CD4-positive, alpha-beta T cell treated with Interleukin-6 at 100 ng/mL for 8 hours (primary cell): ENCODE measurements around the gene TMCO2.
"Not testable (repeated sequence)": the region's sequence is repeated elsewhere in the genome, so short reads cannot be mapped to it uniquely, and the experiment has no call there.

Experiments
- DNase-seq: peaks from one replicate; pipeline ENCODE4 v3.0.0-alpha.2; 2020; ENCODE audit warnings: mixed read lengths, low spot score

Gene TMCO2

DNA sequence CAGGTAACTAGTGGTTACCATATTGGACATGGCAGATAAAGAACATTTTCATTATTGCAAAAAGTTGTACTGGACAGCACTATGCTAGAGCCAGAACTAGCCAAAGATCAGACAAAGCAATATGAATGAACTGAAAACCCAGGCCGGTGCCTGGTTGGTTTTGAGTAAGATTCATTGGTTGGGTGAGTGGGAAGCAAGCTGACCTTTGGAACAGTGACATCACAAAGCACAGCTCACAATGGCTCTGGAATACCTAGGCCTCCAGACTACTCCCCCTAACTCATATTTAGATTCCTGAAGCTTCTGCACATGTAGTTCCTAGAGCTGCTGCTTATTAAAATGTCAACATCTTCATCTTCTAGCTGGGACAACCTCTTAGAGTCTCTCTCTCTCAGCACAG, at the start of gene TMCO2:
Gene TMCO2 (plus strand): TSS at position 283 of the 400 bp plus-strand sequence. CDS start 57 bp downstream, at position 340.
- DNase-seq, result no peak

- DNase-seq, result no peak
Measured at GRCh38 chr1:40199126-40199525, 48.6 kb upstream of the TMCO2 start.

DNA sequence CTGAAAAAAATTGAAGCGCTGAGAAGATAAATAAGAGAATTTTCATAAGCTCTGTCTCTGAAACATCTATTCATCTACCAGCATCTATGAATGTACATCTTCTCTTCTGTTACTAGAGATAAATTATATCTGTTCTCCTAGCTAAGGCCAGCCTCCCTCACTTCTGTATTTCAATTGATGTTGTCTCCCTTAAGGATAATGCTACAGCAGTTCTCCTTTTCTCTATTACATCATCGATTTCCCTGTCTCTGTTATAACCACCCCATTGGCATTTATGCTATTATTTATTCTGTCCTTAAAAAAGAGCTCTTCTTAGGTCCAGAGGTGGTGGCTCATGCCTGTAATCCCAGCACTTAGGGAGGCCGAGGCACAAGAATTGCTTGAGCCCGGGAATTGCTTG, 42.9 kb upstream of the TMCO2 start:
- no peak for DNase-seq

DNA sequence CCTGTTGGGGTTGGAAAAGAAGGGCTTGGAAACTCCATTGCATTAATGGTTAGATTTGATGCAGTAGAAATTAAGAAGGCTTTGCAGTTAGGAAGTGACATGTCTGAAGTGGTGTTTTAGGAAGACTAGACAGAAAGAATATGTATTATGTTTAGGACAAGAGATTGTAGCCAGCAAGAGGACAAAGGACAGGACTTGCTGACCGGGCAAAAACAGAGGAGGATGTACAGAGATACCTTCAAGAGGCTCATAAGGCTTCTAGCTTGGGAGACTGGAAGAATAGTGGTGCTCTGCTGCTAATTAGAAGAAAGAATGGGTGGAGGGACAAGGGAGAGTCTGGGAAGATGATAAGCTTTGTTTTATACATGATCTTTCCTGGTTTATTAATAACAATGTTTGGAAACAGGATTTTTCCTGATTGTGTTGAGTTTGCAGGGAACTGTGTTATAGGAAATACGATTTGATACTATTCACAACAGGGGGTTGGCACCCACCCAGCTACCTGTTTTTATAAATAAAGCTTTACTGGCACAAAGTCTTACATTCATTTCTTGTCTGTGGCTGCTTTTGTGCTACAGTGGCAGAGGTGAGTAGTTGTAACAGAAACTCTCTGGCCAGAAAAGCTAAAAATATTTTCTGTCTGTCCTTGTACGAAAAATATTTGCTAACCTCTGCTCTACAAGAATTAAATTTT, 37.1 kb upstream of the TMCO2 start:
- DNase-seq, result no peak

GRCh38 chr1:40218333-40218732, 29.4 kb upstream of the TMCO2 start:
- DNase-seq, result no peak

DNA sequence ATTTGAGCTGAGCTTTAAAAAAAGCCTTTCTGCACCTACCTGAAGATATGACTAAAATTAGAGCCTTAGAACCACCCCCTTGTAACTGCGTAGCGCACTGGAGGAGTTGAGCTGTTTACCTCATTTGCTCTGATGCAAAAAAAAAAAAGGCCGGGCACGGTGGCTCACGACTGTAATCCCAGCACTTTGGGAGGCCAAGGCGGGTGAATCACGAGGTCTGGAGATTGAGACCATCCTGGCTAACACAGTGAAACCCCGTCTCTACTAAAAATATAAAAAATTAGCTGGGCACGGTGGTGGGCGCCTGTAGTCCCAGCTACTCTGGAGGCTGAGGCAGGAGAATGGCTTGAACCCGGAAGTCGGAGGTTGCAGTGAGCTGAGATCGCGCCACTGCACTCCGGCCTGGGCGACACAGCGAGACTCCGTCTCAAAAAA, 26.2 kb upstream of the TMCO2 start:
- not testable (repeated sequence) for DNase-seq

DNA sequence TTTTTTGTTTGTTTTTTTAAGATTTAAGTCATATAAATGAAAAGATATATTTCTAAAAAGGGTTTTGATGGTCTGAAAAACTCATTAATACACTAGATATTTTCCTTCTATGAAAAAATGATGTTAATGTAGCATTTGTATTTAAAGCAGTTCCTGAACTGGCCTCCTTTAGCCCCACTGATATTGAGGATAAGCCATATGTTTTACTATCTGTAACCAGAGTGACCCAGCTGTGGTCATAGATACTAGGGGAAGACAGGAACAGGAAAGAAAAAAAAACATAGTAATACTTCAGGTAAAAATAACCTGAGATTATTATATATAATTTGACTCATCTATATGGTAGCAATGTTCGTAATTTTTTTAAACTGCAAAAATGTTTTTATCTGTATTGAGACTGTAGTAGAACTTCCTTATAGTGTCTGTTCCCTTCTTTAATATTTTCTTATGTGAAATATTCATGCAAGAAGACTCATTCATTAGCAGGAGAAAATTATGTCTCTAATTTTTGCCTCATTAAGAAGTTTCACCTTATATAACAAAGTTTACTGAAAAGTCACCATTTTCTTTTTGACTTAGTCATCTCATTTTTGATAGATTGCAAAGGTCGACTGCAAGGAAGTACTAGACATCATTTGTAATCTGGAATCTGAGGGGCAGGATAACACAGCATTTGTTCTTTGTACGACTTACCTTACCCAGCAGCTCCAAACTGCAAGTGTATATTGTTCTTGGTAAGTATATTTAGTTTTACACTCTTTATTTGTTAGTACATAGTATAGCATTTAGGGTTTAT, 25.6 kb upstream of the TMCO2 start:
- DNase-seq, result no peak

GRCh38 chr1:40224040-40224439, 23.7 kb upstream of the TMCO2 start:
- no peak for DNase-seq

DNA sequence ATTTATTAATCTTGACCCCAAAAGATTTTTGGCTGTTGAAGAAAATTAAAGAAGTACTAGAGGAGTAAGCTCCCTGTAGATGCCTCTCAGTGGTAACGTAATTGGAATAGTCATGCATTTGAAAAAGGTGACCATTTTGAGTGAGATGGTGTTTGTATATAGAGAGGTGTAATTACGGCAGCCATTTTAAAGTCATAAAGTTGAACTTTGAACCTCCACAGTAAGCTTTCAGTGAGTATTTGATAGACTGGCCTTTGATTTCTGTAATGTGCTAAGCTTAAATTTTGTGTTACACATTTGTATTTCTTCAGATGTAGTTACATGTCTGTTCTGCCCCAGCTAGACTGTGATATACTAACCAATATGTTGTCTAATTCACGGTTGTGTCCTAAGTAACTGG, 21.5 kb upstream of the TMCO2 start:
- no peak for DNase-seq

GRCh38 chr1:40232444-40232843, 15.3 kb upstream of the TMCO2 start:
- peak; percentile 46 for DNase-seq

- DNase-seq, result no peak
Measured at GRCh38 chr1:40239626-40240025, 8.1 kb upstream of the TMCO2 start.

- no peak for DNase-seq
Measured at GRCh38 chr1:40240390-40240789, 7.3 kb upstream of the TMCO2 start.

DNA sequence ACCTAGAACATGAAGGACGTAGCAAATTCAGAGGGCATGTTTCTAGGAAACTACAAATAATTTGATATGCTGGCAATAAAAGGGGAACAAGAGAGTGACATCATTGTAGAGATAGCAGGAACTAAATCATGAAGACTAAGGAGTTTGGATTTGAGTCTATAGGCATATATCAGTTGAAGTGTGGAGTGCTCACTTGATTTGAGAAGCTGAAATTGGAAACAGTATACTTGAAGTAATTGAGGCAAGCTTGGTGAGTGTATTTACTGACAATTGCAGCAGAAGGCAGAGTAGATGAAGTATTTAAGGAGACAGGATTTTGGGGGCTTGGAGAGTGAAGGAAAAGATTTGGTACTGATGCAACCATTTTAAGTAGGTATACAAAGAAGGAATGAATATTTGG, 6.4 kb upstream of the TMCO2 start:
- DNase-seq, result no peak

- DNase-seq, result no peak
Measured at GRCh38 chr1:40243351-40243750, 4.4 kb upstream of the TMCO2 start.

- DNase-seq, result no peak
Measured at GRCh38 chr1:40244138-40244744, 3.5 kb upstream of the TMCO2 start.

GRCh38 chr1:40245686-40246085, 2.1 kb upstream of the TMCO2 start:
- DNase-seq, result no peak

- no peak for DNase-seq
Measured at GRCh38 chr1:40248412-40248811, 675 bp downstream of the TMCO2 start.

DNA sequence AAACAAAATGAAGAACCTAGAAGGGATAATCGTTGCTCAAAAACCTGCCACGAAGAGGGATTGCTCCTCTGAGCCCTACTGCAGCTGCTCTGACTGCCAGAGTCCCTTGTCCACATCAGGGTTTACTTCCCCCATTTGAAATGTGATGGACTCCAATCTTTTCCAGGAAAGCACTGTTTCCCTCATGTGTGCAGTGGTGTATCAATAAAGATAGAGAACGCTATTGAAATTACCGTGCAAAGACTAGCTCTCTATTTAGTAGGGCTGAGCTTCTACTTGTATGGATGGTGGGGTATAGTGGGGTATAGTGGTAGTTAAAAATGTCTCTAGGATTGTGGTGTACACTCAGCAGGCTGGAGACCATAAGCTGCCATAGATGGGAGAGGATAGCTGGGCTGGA, 3.7 kb downstream of the TMCO2 start:
- DNase-seq, result no peak

DNA sequence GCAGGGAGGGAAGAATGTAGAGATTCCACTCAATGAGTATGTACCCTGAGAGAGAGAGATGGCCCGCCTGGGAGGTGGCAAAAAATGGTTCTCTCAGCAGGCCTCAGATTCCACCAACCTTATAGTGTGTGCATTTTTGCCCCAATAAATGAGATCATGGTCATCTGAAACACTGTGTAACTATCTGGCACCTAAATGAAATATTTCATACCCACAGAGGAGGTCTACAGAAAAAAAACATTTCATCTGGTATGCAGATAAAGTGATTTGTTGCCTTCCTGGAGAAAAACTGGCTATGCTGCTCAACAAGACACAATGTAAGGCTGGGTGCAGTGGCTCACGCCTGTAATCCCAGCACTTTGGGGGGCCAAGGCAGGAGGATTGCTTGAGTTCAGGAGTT, 4.9 kb downstream of the TMCO2 start:
- DNase-seq, result no peak

- DNase-seq, result no peak
Measured at GRCh38 chr1:40255231-40255630, 7.5 kb downstream of the TMCO2 start.

DNA sequence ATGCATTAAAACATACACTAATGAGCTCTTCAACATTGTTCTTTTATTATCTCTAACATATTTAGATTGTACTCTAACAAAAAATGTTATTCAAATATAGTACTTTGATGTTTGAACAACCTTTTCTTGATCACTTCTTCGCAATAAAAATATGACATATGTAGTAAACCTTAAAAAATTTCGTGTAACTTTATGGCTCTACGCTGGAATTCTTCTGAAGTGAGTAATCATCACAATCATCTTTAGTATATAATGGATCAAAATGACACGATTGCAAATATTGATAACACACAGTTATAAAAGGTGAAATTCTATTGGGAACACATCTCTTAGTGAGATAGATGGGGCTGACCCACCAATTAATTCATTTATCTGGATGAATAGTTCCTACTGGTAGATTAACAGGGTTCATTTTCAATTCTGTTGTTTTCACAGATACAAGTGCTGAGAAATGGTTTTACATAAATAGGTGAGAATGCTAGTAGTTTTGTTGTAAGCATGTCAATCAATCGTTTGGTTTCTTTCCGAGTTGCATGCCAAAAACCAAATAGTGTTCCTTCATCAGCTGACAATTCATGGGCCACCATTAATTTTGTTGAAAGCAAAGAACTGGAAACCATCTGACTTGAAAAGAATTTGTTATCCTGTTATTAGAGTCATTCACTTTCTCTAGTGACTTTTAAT, 8.8 kb downstream of the TMCO2 start:
- no peak for DNase-seq

- peak; percentile 1 for DNase-seq
Measured at GRCh38 chr1:40257313-40257687, 9.6 kb downstream of the TMCO2 start.
